CD4-positive, alpha-beta T cell treated with Interleukin-15 for 1 hour (primary cell): ENCODE data around the gene GAL3ST3.
"Not testable (repeated sequence)": the region's sequence is repeated elsewhere in the genome, so short reads cannot be mapped to it uniquely, and the experiment has no call there.

Experiments used
- DNase-seq: peaks from one replicate; pipeline ENCODE4 v3.0.0-alpha.2; 2020

The GAL3ST3 gene, protein sequence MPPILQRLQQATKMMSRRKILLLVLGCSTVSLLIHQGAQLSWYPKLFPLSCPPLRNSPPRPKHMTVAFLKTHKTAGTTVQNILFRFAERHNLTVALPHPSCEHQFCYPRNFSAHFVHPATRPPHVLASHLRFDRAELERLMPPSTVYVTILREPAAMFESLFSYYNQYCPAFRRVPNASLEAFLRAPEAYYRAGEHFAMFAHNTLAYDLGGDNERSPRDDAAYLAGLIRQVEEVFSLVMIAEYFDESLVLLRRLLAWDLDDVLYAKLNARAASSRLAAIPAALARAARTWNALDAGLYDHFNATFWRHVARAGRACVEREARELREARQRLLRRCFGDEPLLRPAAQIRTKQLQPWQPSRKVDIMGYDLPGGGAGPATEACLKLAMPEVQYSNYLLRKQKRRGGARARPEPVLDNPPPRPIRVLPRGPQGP

DNA sequence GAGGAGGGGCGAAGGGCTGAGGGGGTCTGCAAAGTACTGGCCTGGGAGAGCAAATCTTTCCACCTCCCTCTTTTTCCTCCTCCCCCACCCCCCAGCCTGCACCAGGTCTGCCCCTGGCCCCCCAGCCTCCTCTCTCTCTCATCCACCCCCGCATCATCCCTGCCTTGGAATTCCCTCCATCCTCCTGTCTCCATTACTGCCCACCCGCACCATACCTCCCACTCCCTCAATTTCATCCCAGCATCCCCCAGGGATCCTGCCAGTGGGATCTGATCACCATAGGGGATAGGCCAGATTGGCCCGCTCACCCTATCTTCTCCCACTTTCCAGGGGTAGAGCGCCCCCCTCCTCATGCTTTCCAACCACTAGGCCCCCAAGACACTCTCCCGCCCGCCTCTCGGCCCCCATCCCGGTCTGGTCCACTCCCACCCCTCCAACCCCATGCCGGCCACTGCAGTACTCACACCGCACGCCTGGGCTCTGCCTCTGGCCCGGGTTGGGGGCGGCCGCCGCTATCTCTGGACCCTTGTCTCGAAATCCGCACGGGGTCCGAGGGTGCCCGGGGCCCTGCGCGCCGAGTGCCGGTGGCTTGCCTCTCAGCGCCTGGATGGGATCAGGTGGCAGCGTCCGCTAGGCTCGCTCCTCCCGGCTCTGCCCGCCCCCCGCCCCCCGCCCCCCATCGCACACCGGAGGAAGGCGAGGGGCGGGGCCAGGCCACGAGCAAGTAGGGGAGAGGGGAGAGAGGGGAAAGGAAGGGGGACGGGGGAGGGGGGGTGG is at the start of gene GAL3ST3:
GAL3ST3 (minus strand) TSS at position 615 of the 777 bp plus-strand sequence. CDS start 3,746 bp downstream, outside the sequence.
- DNase-seq: no peak

DNA sequence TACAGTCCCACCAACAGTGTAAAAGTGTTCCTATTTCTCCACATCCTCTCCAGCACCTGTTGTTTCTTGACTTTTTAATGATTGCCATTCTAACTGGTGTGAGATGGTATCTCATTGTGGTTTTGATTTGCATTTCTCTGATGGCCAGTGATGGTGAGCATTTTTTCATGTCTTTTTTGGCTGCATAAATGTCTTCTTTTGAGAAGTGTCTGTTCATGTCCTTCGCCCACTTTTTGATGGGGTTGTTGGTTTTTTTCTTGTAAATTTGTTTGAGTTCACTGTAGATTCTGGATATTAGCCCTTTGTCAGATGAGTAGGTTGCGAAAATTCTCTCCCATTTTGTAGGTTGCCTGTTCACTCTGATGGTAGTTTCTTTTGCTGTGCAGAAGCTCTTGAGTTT is 43.2 kb upstream of the GAL3ST3 start:
- not testable (repeated sequence) for DNase-seq

DNA sequence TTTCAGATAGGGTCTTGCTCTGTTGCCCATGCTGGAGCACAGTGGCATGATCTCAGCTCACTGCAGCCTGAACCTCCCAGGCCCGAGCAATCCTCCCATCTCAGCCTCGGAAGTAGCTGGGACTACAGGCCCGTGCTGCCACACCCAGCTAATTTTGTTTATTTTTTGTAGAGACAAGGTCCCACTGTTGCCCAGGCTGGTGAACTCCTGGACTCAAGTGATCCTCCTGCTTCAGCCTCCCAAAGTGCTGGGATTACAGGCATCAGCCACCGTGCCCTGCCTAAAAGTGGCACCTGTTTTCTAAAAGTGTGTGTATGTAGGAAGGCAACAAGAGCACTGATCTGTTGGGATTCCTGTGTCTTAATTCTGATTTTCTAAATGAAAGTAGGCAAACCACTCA is 41.3 kb upstream of the GAL3ST3 start:
- DNase-seq: no peak

DNA sequence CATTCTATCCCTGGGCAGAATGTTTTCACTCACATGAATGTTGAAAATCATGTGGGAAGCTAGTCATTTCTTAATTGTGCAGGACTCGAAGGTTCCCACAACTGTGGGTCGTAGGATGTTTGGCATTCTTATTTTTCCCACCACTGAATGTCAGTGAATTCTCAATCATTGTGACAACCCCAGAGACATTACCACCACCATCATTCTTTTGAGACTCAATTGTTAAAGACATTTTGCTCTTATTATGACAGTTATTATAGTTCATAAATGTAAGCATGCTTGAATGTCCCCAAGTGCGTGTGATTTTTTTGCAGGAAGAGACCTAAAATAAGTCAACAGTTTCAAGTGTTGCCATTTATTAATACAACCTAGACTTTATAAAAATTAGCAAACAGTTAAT is 40.1 kb upstream of the GAL3ST3 start:
- no peak for DNase-seq

DNA sequence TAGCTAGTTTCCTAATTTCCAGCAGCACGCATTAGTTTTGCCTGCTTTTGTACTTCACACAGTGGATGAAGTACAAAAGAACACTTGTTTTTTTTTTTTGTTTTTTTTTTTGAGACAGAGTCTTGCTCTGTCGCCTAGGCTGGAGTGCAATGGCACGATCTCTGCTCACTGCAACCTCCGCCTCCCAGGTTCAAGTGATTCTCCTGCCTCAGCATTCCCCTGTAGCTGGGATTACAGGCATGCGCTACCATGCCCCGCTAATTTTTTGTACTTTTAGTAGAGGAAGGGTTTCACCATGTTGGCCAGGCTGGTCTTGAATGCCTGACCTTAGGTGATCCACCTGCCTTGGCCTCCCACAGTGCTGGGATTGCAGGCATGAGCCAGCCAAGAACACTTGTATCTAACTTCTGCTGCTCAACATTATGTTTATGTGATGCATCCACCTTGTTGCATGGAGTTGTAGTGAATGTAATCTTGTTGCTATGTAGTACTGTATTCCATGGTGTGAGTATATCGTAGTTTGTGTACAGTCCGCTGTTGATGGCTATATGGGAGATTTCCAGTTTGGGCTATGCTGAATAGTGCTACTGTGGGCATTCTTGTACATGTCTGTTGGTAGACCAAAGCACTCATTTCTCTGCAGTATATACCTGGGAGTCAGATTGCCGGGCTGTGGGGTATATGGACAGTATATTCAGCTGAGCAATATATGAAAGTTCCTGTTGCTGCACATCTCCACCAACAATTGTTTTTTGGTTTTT is 38.4 kb upstream of the GAL3ST3 start:
- DNase-seq: no peak

DNA sequence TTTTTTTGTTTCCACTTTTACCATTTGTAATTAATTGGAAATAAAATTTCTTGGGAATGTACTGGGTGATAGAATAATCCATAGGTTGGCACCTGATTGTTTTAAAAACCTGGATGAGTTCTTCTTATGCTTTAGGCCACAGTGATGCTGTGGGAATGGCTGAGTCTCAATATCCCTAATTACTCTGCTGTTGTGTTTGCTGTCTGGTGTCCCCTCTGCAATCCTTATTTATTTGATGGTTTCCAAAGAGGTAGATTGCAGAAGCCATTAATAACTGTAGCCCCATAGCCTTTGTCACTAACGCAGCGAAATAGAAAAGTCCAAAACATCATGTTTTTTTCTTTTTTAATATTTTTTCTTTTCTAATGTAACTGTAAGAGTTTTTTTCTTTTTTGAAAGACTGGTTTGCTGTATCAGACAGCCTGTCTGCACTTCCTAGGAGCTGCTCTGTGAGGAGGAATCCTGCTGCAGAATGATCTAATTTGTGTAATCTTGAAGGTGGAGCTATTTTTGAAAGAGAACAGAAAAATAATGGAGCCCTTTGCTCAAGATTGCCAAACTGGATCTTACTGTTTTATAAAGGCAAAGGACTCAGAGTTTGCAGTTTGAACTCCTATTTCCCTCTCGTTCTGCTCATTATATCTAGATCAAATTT is 36.0 kb upstream of the GAL3ST3 start:
- DNase-seq: no peak

DNA sequence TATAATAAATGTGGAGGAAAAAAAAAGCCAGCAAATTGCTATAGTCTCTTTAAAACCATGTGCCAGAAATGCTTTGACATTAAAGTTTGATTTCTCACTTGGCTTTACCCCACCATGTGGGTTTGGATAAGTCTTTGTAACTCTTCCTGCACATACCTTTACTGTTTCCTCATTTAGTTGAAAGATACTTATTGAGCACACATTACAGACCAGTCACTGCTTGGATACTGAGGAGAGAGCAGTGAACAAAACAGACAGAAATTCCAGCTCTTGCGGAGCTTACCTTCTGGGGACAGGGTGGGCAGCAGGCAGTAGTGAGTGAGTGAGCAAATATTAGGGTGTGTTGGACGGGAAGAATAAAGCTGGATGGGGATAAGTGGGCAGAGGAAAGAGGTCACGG is 34.8 kb upstream of the GAL3ST3 start:
- no peak for DNase-seq

DNA sequence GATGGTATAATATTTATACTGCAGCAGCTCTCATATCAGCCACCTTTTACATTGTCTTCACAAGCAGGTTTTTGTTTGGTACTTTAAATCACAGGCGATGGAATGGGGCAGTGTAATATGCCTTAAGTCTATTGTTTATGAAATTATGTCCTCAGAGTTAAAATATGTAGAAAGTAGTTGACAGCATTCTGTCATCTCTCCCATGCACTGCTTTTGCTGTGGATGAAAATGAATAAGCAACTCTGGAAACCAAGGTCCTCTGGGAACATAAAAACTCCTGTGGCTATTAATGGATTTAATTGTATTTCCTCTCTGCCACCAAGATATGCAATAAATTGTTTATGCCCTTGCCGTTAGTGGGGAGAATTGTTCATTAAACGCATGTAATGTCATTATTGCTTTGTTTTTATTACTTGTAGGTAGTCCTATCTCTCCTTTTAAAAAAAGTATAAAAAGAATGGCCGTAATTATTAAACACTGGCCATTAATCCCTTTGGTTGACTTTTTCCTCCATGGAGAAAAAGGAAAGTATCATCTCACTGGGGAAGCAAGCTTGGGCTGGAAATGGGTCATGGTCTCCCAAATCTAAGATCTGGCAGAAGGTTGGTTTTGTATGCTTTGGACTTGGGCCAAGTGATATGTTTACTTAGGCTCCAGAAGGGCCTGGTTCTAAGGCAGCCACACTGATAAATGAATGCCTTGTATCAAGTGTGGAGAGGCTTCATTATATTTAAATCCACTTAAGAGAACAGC is 34.2 kb upstream of the GAL3ST3 start:
- no peak for DNase-seq

DNA sequence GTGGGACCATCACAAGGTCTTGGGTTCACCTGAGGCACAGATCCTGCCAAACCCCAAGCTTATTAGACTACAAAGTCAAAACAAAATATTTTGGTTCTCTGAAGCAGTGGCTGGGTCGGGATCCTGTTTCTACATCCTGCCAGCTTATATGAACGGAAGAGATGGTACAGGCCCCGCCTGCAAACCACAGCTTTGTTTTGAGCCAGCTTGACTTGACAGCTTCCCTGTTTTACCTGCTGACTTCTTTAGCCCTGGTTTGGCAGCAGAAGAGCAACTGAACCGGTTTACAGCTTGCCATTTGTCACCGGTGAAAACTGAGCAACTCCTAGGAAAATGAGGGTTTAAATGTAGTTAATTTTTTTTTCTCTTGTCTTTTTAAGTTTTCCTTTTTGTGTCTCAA is 32.5 kb upstream of the GAL3ST3 start:
- DNase-seq: peak; percentile 84

DNA sequence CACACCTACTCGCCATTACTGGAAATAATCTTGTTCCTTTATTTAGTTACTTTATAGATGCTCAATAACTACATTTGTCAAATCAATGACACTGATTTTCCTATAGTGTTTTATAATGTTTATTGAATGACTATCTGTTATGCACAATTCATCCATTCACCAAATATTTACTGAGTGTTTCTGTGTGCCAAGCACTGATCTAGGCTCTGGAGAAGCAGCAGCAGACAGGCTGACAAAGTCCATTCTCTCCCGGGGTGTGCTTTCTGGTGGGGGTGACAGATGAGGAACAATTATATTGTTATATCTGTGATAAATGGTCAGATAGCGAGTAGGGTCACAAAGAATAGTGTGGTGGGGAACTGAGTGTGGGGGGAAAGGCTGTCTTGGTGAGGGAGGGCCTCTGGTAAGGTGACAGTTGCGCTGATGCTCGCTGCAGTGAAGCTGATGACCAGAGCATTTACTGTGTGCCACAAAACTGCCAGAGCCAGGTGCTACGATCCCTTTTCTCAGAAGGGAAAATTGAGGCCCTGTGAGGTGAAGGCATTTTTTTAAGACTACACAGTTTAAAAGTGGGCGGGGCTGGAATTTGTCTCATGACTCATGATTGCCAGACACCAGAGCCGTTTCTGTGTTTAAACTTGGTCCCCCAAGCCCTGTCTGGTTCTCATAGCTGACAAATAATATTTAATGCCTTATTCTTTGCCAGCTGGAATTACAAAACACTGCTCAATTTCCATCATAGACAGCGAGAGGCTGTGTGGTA is 31.3 kb upstream of the GAL3ST3 start:
- peak; percentile 72 for DNase-seq

DNA sequence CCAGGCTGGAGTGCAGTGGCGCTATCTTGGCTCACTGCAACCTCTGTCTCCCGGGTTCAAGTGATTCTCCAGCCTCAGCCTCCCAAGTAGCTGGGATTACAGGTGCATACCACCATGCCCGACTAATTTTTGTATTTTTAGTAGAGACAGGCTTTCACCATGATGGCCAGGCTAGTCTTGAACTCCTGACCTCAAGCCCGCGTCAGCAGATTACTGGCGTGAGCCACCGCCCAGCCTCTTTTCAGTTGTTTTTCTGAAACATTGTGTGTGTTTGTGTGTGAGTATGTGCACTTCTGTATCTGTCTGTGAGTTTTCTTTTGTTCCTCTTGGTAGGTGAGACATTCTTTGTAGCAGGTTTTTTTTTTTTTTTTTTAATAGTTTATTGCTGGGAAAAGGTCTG is 30.0 kb upstream of the GAL3ST3 start:
- DNase-seq: not testable (repeated sequence)

DNA sequence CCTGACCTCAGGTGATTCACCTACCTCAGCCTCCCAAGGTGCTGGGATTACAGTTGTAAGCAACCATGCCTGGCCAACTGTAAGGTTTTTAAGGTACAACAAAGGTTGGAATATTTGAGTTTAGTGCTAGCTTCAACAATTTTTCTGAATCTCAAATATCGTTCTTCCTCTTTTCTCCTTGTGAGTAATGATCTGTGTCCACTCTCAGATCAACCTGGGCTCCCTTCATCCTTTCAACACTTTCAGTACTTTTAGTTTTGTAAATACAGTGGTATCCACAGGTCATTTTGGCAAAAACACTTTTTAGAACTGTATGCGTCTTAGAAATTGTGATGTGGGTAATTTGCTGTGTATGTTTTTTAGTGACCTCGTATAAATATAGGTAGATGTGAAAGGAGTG is 29.0 kb upstream of the GAL3ST3 start:
- DNase-seq: no peak

DNA sequence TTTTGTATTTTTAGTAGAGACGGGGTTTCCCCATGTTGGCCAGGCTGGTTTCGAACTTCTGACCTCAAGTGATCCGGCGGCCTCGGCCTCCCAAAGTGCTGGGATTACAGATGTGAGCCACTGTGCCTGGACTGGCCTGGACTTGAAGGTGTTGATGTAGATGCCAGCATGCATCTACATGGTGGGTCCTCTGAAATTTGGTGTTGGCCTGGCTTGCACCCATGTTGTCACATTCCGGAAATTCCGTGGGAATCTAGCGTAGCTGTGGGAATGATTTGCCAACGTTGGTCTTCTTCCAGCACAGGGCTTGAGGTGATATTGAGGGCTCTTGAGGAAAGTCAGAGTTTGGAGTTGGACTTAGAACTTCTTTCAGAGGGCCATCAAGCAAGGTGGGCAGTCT is 27.6 kb upstream of the GAL3ST3 start:
- DNase-seq: no peak

DNA sequence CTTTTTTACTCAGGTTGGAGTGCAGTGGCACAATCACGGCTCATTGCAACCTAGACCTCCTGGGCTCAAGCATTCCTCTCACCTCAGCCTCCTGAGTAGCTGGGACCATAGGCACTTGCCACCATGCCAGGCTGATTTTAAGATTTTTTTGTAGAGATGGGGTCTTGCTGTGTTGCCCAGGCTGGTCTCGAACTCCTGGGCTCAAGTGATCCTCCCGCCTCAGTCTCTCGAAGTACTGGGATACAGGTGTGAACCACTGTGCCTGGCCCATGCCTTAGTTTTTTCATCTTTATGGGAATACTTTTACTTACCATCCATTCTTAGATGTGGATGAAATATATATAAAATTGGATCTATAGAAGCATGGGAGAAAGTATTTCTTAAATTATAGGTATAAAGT is 26.3 kb upstream of the GAL3ST3 start:
- no peak for DNase-seq

DNA sequence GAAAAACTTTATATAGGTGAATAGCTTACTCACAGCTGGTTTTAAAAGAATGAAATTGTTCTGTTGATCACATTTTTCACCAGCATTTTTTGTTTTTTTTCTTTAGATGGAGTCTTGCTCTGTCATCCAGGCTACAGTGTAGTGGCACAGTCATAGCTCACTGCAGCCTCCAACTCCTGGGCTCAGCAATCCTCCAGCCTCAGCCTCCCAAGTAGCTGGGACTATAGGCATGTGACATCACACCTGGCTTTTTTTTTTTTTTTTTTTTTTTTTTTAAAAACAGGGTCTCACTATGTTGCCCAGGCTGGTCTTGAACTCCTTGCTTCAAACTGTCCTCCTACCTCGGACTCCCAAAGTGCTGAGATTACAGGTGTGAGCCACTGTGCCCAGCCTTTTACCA is 24.7 kb upstream of the GAL3ST3 start:
- no peak for DNase-seq

DNA sequence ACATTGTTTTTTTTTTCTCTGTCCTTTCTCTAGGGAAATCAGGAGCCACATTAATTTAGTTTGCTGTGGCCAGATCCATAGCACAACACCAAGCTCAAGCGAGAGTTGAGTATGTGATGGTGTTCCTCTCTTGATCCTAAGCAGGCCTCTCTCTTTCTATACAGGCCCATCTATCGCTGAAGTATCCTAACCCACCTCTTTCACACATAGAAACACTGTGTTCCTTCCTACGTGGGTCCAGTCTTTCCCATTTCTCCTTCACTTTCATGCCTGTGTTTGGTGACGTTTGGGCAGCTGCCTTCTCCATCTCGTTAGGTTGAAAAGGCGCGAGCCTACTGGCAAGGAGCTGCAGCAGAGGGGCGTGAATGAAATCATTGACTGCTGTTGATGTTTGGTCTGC is 23.6 kb upstream of the GAL3ST3 start:
- no peak for DNase-seq

DNA sequence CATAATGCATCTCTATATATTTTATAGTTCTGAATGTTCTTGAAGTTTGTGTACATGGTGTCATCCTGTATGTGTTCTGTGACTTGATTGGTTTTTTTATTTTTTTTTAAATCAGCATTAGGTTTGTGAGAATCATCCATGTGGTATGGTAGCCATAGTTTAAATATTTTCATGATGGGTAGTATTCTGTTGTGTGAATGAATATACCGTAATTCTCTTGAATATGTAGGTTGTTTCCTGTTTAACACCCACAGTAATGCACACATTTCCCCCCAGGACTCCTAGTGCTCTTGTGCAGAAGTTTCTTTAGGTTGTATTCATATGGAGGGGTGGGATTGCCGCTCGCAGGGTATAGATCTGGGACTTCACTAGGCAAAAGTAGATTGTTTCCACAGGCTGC is 23.1 kb upstream of the GAL3ST3 start:
- DNase-seq: no peak

DNA sequence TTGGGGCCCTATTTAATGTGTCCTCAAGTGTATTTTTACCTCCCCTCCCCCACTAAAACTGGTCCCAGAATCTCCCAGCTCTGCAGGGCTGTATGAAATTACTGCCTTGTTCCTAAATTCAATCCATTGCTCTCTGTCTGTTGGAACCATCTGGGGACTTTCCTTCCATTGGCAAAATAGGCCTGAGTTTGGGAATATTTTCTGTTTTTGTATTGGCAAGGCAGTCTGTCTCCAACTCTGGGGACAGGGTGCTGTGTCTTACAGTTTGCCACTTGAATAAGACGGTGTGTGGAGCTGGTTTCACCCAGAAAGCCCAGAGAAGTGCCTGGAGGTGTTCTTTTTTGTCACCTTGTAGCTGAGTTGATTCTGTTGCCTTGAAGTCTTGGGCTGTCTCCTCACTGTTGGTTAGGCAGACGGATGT is 22.4 kb upstream of the GAL3ST3 start:
- no peak for DNase-seq

DNA sequence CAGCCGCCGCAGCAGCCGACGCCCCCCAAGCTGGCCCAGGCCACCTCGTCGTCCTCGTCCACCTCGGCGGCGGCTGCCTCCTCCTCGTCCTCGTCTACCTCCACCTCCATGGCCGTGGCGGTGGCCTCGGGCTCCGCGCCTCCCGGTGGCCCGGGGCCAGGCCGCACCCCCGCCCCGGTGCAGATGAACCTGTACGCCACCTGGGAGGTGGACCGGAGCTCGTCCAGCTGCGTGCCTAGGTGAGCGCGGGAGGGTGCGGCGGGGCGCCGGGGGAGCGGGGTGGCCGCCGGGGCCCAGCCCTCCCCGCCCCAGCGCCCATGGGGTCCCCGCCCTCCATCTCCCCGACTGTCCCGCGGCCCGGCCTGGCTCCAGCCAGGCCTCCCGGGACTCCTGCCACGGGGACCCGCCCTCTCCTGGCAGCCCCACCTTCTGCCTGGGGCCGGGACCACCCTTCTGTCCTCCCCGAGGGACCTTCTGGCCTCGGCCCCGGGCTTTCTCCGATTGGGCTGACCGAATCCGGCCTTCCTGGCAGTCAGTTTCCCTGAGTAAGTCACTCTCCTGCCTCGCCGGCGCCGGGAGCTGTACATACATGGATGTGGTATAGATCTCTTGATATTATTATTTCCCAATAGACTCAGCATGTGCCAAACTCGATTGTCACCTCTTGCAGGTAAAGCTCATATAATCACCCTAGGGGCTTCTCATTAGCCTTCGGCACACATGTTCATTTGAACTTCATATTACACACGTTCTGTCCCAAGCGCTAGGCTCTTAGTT is 21.8 kb upstream of the GAL3ST3 start:
- no peak for DNase-seq
